Peyer's patch (tissue), 4 donors: ENCODE data around the gene PRRT2.

Source experiments
- CTCF ChIP-seq, 6 experiments: fragments of 450-650 bp in 4 of 6; fragments of 200-600 bp in 2 of 6; sonication (generic) in 1 of 6; IDR thresholded peaks; one replicate each; pipeline ENCODE4 v1.5.1; 2017 to 2019; ENCODE audit warnings: antibody characterized with exemption in 6 of 6, mild to moderate bottlenecking in 3 of 6, moderate library complexity in 1 of 6
- POLR2A ChIP-seq, 2 donors: fragments of 450-650 bp; IDR thresholded peaks; one replicate each; pipeline ENCODE4 v1.5.1; 2017; ENCODE audit warnings: antibody characterized with exemption in 2 of 2, mild to moderate bottlenecking in 2 of 2, moderate library complexity in 2 of 2

GRCh38 chr16:29854520-29855100 lies 42.6 kb downstream of the PRRT2 start:
- TF ChIP-seq CTCF (IDR thresholded peaks at IDR 0.05) (no peak), POLR2A (IDR thresholded peaks at IDR 0.05) (no peak)
